ENCODE data around the gene ANAPC10.
"Not testable (repeated sequence)": the region's sequence is repeated elsewhere in the genome, so short reads cannot be mapped to it uniquely, and the experiment has no call there.

ANAPC10 gene

GRCh38 chr4:145071560-145071959, 26.4 kb downstream of the ANAPC10 start:
- peak; percentile 2 for DNase-seq (ENCODE audit: low spot score)

- no peak for DNase-seq (ENCODE audit: low spot score)
Measured at GRCh38 chr4:145069361-145069760, 28.6 kb downstream of the ANAPC10 start.

- DNase-seq (ENCODE audit: low spot score): no peak
Measured at GRCh38 chr4:145066063-145066501, 31.9 kb downstream of the ANAPC10 start.

GRCh38 chr4:145061318-145061920, 36.6 kb downstream of the ANAPC10 start:
- peak; percentile 19 for DNase-seq (ENCODE audit: low spot score)

DNA sequence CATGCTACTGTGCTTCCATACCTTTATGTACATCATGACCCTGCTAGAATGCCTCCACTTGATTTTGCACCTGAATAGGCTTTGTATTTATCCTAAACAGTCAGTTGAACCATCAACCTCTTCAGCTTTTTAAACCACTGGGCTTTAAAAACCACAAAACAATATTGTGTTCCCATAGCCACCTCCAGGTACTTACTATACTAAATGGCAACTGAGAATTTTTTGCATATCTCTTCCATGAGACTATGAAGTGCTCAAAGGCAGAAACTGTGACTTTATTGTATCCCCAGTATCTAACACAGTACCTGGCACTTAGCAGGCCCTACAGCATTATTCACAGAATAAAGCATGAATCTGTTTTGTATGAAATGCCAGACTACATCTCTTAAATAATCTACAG, 39.7 kb downstream of the ANAPC10 start:
- DNase-seq (ENCODE audit: low spot score): no peak

- no peak for DNase-seq (ENCODE audit: low spot score)
Measured at GRCh38 chr4:145056325-145057130, 41.5 kb downstream of the ANAPC10 start.

DNA sequence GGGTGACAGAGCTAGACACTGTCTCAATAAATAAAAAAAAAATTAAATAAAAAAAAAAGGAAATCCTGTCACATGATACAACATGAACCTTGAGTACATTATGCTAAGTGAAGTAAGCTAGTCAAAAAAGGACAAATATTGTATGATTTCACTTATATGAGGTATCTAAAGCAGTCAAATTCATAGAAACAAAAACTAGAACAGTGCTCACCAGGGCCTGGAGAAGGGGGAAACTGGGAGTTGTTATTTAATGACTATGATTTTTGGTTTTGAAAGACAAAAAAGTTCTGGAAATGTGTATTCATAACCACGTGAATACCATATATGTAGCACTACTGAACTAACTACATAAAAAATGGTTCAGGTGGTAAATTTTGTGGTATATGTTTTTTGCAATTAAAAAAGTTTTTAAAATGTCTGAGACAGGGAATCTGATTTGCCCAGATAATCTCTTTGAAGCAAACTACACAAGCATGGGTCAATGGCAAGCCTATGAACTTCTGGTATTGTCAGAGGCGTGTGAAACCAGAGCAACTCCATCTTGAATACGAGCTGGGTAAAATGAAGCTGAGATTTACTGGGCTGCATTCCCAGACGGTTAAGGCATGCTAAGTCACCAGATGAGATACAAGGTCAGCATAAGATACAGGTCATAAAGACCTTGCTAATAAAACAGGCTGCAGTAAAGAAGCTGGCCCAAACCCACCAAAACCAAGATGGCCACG, 42.3 kb downstream of the ANAPC10 start:
- no peak for DNase-seq (ENCODE audit: low spot score)

- no peak for DNase-seq (ENCODE audit: low spot score)
Measured at GRCh38 chr4:145049241-145049640, 48.8 kb downstream of the ANAPC10 start.

DNA sequence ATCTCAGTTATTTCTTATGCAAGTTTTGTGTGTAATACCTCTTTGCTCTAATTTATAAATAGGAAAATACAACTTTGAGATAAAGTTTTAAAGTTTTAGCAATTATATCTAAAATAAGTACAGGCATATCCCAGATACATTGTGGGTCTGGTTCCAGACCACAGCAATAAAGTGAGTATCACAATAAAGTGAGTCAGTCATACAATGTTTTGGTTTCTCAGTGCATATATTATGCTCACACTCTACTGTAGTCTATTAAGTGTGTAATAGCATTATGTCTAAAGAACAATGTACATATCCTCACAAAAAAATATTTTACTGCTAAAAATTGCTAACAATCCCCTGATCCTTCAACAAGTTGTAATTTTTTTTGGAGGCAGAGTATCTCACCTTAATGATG, 49.2 kb downstream of the ANAPC10 start:
- no peak for DNase-seq (ENCODE audit: low spot score)

DNA sequence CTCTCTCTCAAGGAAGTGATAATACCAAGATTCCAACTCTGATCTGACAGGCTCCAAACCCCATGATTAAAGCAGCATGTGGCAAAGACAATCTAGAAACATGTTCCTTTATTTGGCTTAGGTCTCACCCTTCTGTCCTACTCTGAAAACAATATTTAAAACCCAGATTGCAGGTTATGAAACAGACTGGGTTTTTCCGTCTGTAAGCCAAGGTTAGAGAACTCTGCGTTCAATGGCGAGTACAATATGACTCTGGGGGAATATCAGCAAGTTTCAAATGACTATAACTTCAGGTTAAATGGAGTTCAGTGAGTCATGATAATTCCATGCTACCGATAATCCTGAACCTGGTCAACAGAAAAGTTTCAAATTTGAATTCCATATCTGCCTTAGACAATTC, 50.8 kb downstream of the ANAPC10 start:
- DNase-seq (ENCODE audit: low spot score): no peak

DNA sequence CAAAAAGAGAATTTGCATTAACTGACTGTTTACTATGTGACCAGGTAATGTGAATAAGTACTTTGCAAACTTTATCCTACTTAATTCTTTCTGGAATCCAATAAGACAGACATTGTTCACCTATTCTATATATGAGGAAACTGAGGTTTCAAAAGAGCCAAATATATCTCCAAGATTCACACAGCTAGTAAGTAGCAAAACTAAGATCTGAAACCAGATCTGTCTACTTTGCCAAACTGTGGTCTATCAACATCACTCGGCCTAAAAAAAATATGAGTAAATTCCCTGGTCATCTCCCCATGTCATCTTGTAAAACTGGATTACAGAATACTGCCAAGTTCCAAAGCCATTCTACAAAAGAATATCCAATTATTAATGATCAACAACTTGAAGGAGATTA, 52.8 kb downstream of the ANAPC10 start:
- DNase-seq (ENCODE audit: low spot score): no peak

DNA sequence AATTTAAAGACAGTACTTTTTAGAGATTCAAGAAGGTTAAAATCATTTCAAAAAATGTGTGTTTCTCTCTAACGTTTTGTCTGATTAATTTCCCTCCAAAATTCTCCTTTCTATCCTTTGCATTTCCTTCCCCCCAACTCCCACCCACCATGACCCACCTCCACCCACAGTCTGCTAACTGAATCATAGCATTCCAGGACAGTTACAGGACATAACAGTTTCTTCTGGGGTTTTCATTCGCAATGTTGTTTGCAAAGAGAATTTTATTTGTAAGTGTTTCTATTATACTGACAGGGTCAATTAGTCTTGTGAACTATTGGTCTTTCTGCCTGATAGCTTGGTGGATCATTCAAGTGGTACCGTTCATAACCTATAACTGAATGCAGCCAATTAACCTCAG, 53.7 kb downstream of the ANAPC10 start:
- DNase-seq (ENCODE audit: low spot score): no peak

- DNase-seq (ENCODE audit: low spot score): no peak
Measured at GRCh38 chr4:145043306-145043705, 54.7 kb downstream of the ANAPC10 start.

DNA sequence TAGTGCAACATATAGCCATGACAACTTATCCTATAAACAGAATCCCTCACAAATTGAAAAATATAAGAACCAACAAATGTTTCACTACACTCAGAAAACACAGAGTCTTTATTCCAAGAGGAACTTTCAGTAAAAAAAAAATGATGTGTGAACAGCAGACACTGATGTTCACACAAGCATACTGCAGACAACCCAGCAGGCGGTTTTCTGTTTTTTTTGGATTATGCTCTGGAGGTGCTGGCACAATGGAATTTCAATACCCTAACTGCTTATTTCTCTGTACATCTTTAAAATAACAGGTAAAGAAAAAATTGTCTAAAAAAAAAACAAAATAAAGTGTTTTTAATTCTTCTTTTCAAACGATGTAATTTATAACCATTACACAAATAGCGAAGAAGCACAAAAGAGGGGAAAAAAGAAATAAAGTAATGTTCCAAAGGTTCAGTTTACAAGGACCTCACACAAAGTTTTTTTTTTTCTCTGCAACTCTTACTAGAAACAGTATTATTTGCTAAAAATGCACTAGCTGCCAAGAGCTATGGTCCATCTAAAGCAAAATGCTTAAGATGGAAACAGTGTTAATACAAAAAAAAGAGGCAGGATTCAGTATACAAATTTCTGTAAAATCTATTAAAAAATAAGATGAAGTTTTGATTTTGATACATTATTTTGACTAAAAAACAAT, 55.3 kb downstream of the ANAPC10 start:
- DNase-seq (ENCODE audit: low spot score): no peak

- peak; percentile 10 for DNase-seq (ENCODE audit: low spot score)
Measured at GRCh38 chr4:145041378-145041777, 56.6 kb downstream of the ANAPC10 start.

- no peak for DNase-seq (ENCODE audit: low spot score)
Measured at GRCh38 chr4:145035494-145036136, 62.4 kb downstream of the ANAPC10 start.

GRCh38 chr4:145034727-145035211, 63.2 kb downstream of the ANAPC10 start:
- no peak for DNase-seq (ENCODE audit: low spot score)

DNA sequence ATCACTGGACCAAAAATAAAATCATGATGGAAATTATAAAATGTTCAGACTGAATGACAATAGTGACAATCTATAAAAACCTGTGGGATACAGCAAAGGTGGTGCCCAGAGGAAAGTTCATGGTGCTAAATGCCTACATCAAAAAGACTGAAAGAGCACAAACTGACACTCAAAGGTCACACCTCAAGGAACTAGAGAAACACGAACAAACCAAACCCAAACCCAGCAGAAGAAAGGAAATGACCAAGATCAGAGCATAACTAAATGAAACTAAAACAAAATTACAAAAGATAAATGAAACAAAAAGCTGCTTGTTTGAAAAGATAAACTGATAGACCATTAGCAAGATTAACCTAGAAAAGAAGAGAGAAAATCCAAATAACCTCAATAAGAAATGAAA, 78.7 kb downstream of the ANAPC10 start:
- no peak for DNase-seq (ENCODE audit: low spot score)

DNA sequence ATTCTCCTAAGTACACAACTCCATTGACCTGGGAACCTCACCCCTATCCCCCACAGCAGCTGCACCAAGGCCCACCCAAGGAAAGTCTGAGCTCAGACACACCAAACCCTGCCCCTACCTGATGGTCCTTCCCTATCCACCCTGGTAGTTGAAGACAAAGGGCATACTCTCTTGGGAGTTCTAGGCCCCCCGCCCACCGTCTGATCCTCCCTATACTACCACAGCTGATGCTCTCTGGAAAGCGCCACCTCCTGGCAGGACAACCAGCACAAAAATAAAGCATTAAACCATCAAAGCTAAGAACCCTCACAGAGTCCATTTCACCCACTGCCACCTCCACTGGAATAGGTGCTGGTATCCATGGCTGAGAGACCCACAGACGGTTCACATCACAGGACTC, 83.6 kb downstream of the ANAPC10 start:
- DNase-seq (ENCODE audit: low spot score): no peak

DNA sequence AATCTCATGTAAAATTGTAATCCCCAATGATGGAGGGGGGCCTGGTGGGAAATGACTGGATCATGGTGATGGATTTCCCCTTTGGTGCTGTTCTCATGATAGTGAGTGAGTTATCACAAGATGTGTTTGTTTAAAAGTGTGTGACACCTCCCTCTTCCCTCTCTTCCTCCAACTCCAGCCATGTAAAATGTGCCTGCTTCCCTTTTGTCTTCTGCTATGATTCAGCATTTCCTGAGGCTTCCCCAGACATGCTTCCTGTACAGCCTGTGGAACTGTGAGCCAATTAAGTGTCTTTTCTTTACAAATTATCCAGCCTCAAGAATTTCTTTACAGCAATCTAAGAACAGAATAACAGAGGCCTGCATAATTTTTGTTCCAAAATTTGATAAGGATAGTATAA, 85.2 kb downstream of the ANAPC10 start:
- no peak for DNase-seq (ENCODE audit: low spot score)

DNA sequence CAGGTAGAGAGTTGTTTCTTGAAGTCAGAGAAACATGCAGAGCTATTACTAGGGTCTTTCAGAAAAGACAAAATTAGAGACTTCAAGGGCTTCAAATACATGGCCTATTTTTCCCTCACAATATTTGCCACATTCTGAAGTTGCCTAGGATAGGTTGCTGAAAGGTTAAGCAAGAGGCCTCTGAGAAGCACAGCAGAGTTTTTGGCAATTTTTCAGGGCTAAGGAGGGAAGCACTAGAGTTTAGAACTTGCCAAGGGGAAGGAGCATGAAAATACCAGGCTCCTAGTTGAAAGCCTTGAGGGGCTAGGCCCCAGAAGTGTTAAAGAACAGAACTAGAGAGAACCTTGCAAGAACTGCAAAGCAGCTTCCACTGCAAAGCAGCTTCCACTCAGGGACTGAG, 86.4 kb downstream of the ANAPC10 start:
- DNase-seq (ENCODE audit: low spot score): no peak

- DNase-seq (ENCODE audit: low spot score): not testable (repeated sequence)
Measured at GRCh38 chr4:145010315-145010714, 87.7 kb downstream of the ANAPC10 start.
